K562 (cell line): Measurements from ENCODE around the gene PCLAF. TPM values are rescaled to one million over a fixed set of nuclear protein-coding genes. Genes with fewer than 3 reads are reported as not detected.

Experiments used
- CEBPZ ChIP-seq: fragments of 150-350 bp; IDR thresholded peaks from 2 replicates; pipeline ENCODE4 v1.6.1; 2014; ENCODE audit warnings: low read depth, mild to moderate bottlenecking, low read length, borderline replicate concordance
- CTCF ChIP-seq, 3 experiments: IDR thresholded peaks in 2 of 3; conservative IDR thresholded peaks in 1 of 3; 2 replicates each; pipeline ENCODE4 v1.5.1; 2011 to 2012; ENCODE audit warnings: low read length in 3 of 3, mild to moderate bottlenecking in 3 of 3, control low read depth in 2 of 3, improper control_type of control experiment in 1 of 3, inconsistent platforms in 1 of 3, low read depth in 1 of 3, mixed read lengths in 1 of 3, moderate library complexity in 1 of 3; ENCODE audit not compliant: insufficient read depth in 2 of 3
- MTA3 ChIP-seq: fragments of 450-650 bp; formaldehyde crosslinking; IDR thresholded peaks from 2 replicates; pipeline ENCODE4 v1.6.1; 2017; ENCODE audit warnings: mild to moderate bottlenecking, borderline replicate concordance
- NKRF ChIP-seq: fragments of 450-650 bp; IDR thresholded peaks from 2 replicates; pipeline ENCODE4 v1.6.1; 2016; ENCODE audit warnings: borderline replicate concordance
- PHF20 ChIP-seq: fragments of 450-650 bp; IDR thresholded peaks from 2 replicates; pipeline ENCODE4 v1.6.1; 2018; ENCODE audit not compliant: partially characterized antibody
- RBM17 ChIP-seq: fragments of 200-400 bp; formaldehyde crosslinking; IDR thresholded peaks from 2 replicates; pipeline ENCODE4 v1.6.1; 2017; ENCODE audit warnings: low read depth, mild to moderate bottlenecking, low read length, borderline replicate concordance
- TRIM24 ChIP-seq, 2 experiments: fragments of 450-650 bp; IDR thresholded peaks; 2 replicates each; pipeline ENCODE4 v1.6.1; 2016
- TRIM28 ChIP-seq: fragments of 450-650 bp; IDR thresholded peaks from 2 replicates; pipeline ENCODE4 v1.6.1; 2017
- ZBTB40 ChIP-seq, 2 experiments: fragments of 450-650 bp in 1 of 2; sonication (generic) in 1 of 2; formaldehyde crosslinking in 1 of 2; IDR thresholded peaks; 2 replicates each; pipeline versions ENCODE4 v1.7.1 to v1.9.0; 2016 to 2022; ENCODE audit warnings: inconsistent platforms in 1 of 2, mild to moderate bottlenecking in 1 of 2, missing genetic modification reagents in 1 of 2
- ZKSCAN3 ChIP-seq: fragments of 250-450 bp; sonication (Bioruptor Pico); IDR thresholded peaks from 2 replicates; pipeline ENCODE4 v1.4.0; 2020
- polyA plus RNA-seq, 8 experiments: library from polyadenylated mRNA; depleted of rRNA in 4 of 8; stranded (reverse) in 5 of 8; unstranded in 3 of 8; fragments of >200 nt; fragmentation: Nextera tagmentation in 2 of 8; fragmentation: Illumina TruSeq in 1 of 8; extraction: Ambion mirVana in 2 of 8; extraction: Trizol in 1 of 8; gene quantifications; 2 replicates each; pipeline versions ENCODE4 v1.2.1 to v1.2.3, GENCODE V29; 2011 to 2014; ENCODE audit warnings: inconsistent platforms in 1 of 8, missing spikeins in 1 of 8
- total RNA-seq, 7 experiments: library from RNA; depleted of rRNA in 6 of 7; stranded (reverse); fragments of >200 nt in 6 of 7; fragmentation: Illumina TruSeq in 2 of 7; extraction: Trizol in 2 of 7; gene quantifications; 2 replicates each; pipeline versions ENCODE4 v1.2.1 to v1.2.3, GENCODE V29; 2011 to 2021; ENCODE audit warnings: low replicate concordance in 1 of 7

Gene PCLAF
- total and polyA plus RNA-seq, 9 of the 15 experiments (the other 6 are each of a cell fraction or from before 2014, with no cell fraction given) = 112 to 881 (median 360) TPM

- TF ChIP-seq NKRF (peak; percentile 97), TRIM24 (IDR thresholded peaks at IDR 0.05) (peak; percentile 40 to 100; a peak in 3 of 4 replicates), TRIM28 (peak; percentile 65; the same call in 1 of the 2 replicates), MTA3 (peak; percentile 97), ZBTB40 (IDR thresholded peaks at IDR 0.05) (peak; percentile 99), ZBTB40 (CRISPR knock-in tag; IDR thresholded peaks at IDR 0.05) (no peak), CEBPZ (peak; percentile 34; the same call in 1 of the 2 replicates), ZKSCAN3 (no peak), PHF20 (peak; percentile 100), CTCF (IDR thresholded peaks at IDR 0.05 in 2 of 3, conservative IDR thresholded peaks at IDR 0.05 in 1 of 3; ENCODE audit: insufficient read depth in 2 of 3, low read depth in 1 of 3, low read length in 3 of 3) (peak; percentile 19 to 33 (median 27); a peak in 2 of 6 replicates), RBM17 (no peak)
Measured at GRCh38 chr15:64387562-64388168, 6.4 kb upstream of the PCLAF start, which contains the start of gene TRIP4 (continued).
